Neural progenitor cell (in vitro differentiated cells): ENCODE measurements around the gene GCNT2.

Experiments
- EZH2 ChIP-seq: fragments of 200-600 bp; sonication (generic); IDR thresholded peaks from 2 replicates; pipeline ENCODE4 v1.6.1; 2017; ENCODE audit warnings: antibody characterized with exemption, mild to moderate bottlenecking, moderate library complexity
- EZH2phosphoT487 ChIP-seq: fragments of 200-600 bp; sonication (generic); IDR thresholded peaks from 2 replicates; pipeline ENCODE4 v1.6.1; 2017; ENCODE audit warnings: antibody characterized with exemption
- TF ChIP-seq, protein P1 (sequence below): fragments of 200-600 bp; sonication (generic); IDR thresholded peaks from 2 replicates; pipeline ENCODE4 v1.5.1; 2017; ENCODE audit warnings: antibody characterized with exemption, mild to moderate bottlenecking

DNA sequence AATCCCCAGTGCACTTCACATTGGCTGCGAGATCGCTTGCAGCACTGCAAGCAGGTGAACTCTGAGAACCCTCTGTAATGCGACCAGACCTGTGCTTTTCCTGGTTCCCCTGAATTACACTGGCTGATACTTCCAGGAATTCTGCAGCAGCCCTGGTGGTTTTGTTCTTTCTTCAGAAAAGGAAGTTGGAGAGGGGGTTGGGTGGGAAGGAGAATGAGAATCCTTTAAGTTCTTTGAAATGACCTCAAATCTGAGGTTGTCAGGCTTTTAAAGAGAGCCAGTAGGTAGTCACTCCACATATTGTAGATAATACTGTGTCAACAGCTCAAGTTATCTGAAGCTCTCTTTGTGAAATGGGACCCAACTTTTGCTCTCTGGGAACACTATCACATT is 62.4 kb downstream of the GCNT2 start:
- TF ChIP-seq EZH2: no peak
- TF ChIP-seq, protein P1, sequence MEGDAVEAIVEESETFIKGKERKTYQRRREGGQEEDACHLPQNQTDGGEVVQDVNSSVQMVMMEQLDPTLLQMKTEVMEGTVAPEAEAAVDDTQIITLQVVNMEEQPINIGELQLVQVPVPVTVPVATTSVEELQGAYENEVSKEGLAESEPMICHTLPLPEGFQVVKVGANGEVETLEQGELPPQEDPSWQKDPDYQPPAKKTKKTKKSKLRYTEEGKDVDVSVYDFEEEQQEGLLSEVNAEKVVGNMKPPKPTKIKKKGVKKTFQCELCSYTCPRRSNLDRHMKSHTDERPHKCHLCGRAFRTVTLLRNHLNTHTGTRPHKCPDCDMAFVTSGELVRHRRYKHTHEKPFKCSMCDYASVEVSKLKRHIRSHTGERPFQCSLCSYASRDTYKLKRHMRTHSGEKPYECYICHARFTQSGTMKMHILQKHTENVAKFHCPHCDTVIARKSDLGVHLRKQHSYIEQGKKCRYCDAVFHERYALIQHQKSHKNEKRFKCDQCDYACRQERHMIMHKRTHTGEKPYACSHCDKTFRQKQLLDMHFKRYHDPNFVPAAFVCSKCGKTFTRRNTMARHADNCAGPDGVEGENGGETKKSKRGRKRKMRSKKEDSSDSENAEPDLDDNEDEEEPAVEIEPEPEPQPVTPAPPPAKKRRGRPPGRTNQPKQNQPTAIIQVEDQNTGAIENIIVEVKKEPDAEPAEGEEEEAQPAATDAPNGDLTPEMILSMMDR: no peak
- no peak for TF ChIP-seq EZH2phosphoT487
